Left lung (tissue), 10 donors: ENCODE results near the gene ZNF512. TPM values are rescaled to one million over a fixed set of nuclear protein-coding genes. Genes with fewer than 3 reads are reported as not detected.
"Not testable (repeated sequence)": the region's sequence is repeated elsewhere in the genome, so short reads cannot be mapped to it uniquely, and the experiment has no call there.

Experiments
- ATAC-seq: fragments of 200-7000 bp; cut with Tn5 transposase; one replicate; pipeline ENCODE4 v1.9.1; 2020; ENCODE audit warnings: moderate library complexity
- DNase-seq, 4 donors: peaks; one replicate each; pipeline ENCODE4 v3.0.0-alpha.2; 2013 to 2020
- H3K27ac ChIP-seq, 2 donors: fragments of 200-600 bp; sonication (generic) in 1 of 2; one replicate each; pipeline versions ENCODE4 v1.5.0 to v1.8.0; 2020 to 2021
- H3K27me3 ChIP-seq, 2 donors: fragments of 200-600 bp; sonication (generic) in 1 of 2; one replicate each; pipeline versions ENCODE4 v1.5.0 to v1.8.0; 2020 to 2021
- H3K36me3 ChIP-seq, 2 donors: fragments of 200-600 bp; sonication (generic) in 1 of 2; one replicate each; pipeline versions ENCODE4 v1.5.0 to v1.8.0; 2020 to 2021
- H3K4me1 ChIP-seq, 2 donors: fragments of 200-600 bp; one replicate each; pipeline ENCODE4 v1.8.0; 2021
- H3K4me3 ChIP-seq, 2 donors: fragments of 200-600 bp; sonication (generic) in 1 of 2; one replicate each; pipeline versions ENCODE4 v1.5.0 to v1.8.0; 2020 to 2021; ENCODE audit warnings: mild to moderate bottlenecking in 1 of 2
- H3K9me3 ChIP-seq, 2 donors: fragments of 200-600 bp; sonication (generic) in 1 of 2; one replicate each; pipeline versions ENCODE4 v1.5.0 to v1.8.0; 2020 to 2021
- intact Hi-C, 2 donors: fragments of 100-400 bp; cut with DNase I; formaldehyde crosslinking; loops; one replicate each; pipeline versions ENCODE4 v1.11.2 to v1.14.2; 2022
- polyA plus RNA-seq, 6 donors: library from polyadenylated mRNA; unstranded; fragments of 120-200 nt; gene quantifications; one replicate each; pipeline ENCODE4 v1.2.1, GENCODE V29; 2013; ENCODE audit not compliant: insufficient read length in 6 of 6
- total RNA-seq, 2 donors: library from RNA; stranded (reverse); fragmentation: NEBNext Ultra II Directional; extraction: Animal tissue kit (Norgen Biotek cat#: 25700); gene quantifications; one replicate each; pipeline ENCODE4 v1.2.1, GENCODE V29; 2021
- TF ChIP-seq, protein P1 (sequence below), 2 donors: fragments of 200-600 bp; sonication (generic) in 1 of 2; IDR thresholded peaks; one replicate each; pipeline versions ENCODE4 v1.5.0 to v1.8.0; 2021; ENCODE audit warnings: antibody characterized with exemption in 2 of 2
- donor health status: DM: no; HTN: yes; CAD: no.
- donor health status: DM: no; HTN: no; CAD: no.

The ZNF512 gene
- total and polyA plus RNA-seq, 8 donors, result 29.3 to 93.5 (median 80.3) TPM

DNA sequence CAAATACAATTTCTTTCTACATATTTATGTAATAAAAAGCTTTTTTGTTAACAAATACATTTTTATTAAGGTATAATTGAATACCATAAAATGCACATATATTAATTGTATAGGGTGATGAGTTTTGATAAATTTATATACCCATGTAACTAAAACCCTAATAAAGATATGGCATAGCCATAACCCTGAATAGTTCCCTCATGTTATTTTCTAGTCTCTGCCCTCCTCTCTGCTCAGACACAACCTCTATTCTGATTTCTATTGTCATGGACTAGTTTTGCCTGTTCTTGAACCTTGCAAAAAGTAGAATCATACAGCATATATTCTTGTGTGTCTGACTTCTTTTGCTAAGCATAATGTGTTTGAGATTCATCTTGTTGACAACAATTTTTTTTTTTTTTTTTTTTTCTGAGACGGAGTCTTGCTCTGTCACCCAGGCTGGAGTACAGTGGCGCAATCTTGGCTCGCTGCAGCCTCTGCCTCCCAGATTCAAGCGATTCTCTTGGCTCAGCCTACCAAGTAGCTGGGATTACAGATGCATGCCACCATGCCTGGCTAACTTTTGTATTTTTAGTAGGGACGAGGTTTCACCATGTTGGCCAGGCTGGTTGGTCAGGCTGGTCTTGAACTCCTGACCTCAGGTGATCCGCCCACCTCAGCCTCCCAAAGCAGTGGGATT, 38.6 kb upstream of the ZNF512 start:
- TF ChIP-seq, protein P1, sequence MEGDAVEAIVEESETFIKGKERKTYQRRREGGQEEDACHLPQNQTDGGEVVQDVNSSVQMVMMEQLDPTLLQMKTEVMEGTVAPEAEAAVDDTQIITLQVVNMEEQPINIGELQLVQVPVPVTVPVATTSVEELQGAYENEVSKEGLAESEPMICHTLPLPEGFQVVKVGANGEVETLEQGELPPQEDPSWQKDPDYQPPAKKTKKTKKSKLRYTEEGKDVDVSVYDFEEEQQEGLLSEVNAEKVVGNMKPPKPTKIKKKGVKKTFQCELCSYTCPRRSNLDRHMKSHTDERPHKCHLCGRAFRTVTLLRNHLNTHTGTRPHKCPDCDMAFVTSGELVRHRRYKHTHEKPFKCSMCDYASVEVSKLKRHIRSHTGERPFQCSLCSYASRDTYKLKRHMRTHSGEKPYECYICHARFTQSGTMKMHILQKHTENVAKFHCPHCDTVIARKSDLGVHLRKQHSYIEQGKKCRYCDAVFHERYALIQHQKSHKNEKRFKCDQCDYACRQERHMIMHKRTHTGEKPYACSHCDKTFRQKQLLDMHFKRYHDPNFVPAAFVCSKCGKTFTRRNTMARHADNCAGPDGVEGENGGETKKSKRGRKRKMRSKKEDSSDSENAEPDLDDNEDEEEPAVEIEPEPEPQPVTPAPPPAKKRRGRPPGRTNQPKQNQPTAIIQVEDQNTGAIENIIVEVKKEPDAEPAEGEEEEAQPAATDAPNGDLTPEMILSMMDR (IDR thresholded peaks at IDR 0.05), result no peak
- Histone ChIP-seq H3K4me3 (no peak overlapping the region), H3K36me3 (no peaks in the 10 kb centered on the region), H3K4me1 (no peaks in the 10 kb centered on the region), H3K9me3 (no peaks in the 10 kb centered on the region), H3K27me3 (no peaks in the 10 kb centered on the region), H3K27ac (no peak overlapping the region)
- intact Hi-C loops, result no loop called here
- no peak for DNase-seq
- ATAC-seq, result no peak

DNA sequence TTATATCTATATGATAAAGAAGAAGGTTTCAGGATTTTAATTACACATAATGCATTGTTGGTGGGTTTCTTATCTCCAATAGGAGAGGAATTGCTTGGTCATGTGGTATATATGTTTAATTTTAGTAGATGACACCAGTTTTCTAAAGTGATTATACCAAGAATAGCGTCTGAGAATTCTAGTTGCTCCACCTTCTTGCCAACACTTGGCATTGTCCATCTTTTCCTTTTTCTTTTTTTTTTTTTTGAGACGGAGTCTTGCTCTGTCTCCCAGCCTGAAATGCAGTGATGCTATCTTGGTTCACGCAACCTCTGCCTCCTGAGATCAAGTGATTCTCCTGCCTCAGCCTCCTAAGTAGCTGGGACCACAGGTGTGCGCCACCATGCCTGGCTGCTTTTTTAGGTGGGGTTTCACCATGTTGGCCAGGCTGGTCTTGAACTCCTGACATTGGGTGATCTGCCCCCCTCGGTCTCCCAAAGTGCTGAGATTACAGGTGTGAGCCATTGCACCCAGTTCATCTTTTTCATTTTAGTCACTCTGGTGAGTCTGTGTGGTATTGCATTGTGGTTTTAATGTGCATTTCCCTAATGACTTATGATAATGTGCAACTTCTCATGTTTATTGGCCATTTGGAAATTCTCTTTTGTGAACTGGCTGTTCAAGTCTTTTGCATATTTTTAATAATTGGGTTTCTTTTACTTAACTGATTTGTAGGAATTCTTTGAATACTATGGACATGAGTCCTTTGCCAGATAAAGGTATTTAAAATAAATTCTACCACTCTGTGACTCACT, 37.3 kb upstream of the ZNF512 start:
- no peak for DNase-seq
- Histone ChIP-seq H3K27me3 (no peaks in the 10 kb centered on the region), H3K27ac (no peak overlapping the region), H3K4me1 (no peaks in the 10 kb centered on the region), H3K36me3 (no peaks in the 10 kb centered on the region), H3K9me3 (no peaks in the 10 kb centered on the region), H3K4me3 (no peak overlapping the region)
- ATAC-seq, result no peak
- intact Hi-C loops, result no loop called here
- TF ChIP-seq, protein P1 (IDR thresholded peaks at IDR 0.05), result no peak

DNA sequence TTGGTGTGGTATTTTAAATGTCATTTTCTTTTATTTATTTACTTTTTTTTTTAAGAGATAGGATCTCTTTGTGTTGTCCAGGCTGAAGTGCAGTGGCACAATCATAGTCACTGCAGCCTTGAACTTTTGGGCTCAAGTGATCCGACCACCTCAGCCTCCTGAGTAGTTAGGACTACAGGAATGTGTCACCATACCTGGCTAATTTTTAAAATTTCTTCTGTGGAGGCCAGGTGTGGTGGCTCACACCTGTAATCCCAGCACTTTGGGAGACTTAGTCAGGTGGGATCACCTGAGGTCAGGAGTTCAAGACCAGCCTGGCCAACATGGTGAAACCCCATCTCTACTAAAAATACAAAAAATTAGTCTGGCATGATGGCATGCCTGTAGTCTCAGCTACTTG, 33.5 kb upstream of the ZNF512 start:
- no peak overlapping the region for H3K27ac ChIP-seq
- intact Hi-C loops, result no loop called here
- peaks cover 0 to 9% of the 10 kb centered on the region in 2 donors for H3K27me3 ChIP-seq
- H3K36me3 ChIP-seq, result no peaks in the 10 kb centered on the region
- ATAC-seq (no peak), DNase-seq (no peak)
- H3K4me1 ChIP-seq, result no peaks in the 10 kb centered on the region
- TF ChIP-seq, protein P1 (IDR thresholded peaks at IDR 0.05), result no peak
- H3K4me3 ChIP-seq, result no peak overlapping the region
- no peaks in the 10 kb centered on the region for H3K9me3 ChIP-seq

DNA sequence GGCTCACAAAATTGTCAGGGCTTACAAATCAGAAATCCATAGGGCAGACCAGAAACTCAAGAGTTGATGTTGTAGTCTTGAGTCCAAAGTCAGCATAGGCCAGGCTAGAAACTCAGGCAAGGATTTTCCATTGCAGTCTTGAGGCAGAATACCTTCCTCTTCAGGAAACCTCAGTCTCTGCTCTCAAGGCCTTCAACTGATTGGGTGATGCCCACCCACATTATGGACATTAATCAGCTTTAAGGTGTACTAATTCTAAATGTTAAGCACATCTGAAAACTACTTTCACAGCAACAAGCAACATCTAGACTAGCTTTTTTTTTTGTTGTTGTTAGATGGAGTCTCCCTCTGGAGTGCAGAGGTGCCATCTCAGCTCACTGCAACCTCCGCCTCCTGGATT, 31.3 kb upstream of the ZNF512 start:
- DNase-seq (no peak), ATAC-seq (no peak)
- no peak overlapping the region for H3K27ac ChIP-seq
- no peak overlapping the region for H3K4me3 ChIP-seq
- H3K9me3 ChIP-seq, result no peaks in the 10 kb centered on the region
- H3K27me3 ChIP-seq, result peaks cover 0 to 15% of the 10 kb centered on the region in 2 donors
- intact Hi-C loops, result no loop called here
- TF ChIP-seq, protein P1 (IDR thresholded peaks at IDR 0.05), result no peak
- no peaks in the 10 kb centered on the region for H3K36me3 ChIP-seq
- no peaks in the 10 kb centered on the region for H3K4me1 ChIP-seq

DNA sequence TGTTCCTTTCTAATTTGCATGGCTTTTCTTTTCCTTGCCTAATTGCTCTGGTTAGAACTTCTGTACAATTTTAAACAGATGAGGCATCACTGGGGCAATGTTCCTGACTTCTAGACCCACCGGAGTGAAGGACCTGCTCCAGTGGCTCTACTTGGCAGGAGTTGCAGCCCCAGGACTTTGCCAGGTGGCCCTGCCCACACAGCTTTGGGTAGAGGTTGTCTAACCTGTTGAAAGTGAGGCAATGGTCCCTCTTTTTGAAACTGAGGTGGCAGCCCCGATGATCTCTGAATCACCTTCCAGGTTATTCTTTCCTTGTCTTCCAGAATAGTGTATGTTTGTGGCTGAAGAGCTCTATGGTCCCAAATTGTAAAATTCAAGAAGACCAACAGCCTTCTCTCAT, 29.9 kb upstream of the ZNF512 start:
- ATAC-seq, result no peak
- Histone ChIP-seq H3K36me3 (no peaks in the 10 kb centered on the region), H3K27me3 (peaks cover 0 to 15% of the 10 kb centered on the region in 2 donors), H3K4me3 (no peak overlapping the region), H3K27ac (no peak overlapping the region), H3K4me1 (no peaks in the 10 kb centered on the region), H3K9me3 (no peaks in the 10 kb centered on the region)
- DNase-seq, result no peak
- intact Hi-C loops, result no loop called here
- TF ChIP-seq, protein P1 (IDR thresholded peaks at IDR 0.05), result no peak

DNA sequence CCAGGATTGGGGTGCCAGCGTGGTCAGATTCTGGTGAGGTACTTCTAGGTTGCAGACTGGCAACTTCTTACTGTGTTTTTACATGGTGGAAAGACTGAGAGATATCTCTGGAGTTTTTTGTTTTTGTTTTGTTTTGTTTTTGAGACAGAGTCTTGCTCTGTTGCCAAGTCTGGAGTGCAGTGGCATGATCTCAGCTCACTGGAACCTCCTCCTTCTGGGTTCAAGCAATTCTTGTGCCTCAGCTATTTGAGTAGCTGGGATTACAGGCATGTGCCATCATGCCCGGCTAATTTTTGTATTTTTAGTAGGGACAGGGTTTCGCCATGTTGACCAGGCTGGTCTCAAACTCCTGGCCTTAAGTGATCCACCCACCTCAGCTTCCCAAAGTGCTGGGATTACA, 28.4 kb upstream of the ZNF512 start:
- DNase-seq, intact Hi-C loops, H3K27ac ChIP-seq, H3K4me3 ChIP-seq, H3K36me3 ChIP-seq, H3K4me1 ChIP-seq, H3K9me3 ChIP-seq, ATAC-seq: not testable (repeated sequence)
- H3K27me3 ChIP-seq, result peaks cover 5 to 21% of the 10 kb centered on the region in 2 donors
